ENCODE data around the gene ZNF287. TPM values are rescaled to one million over a fixed set of nuclear protein-coding genes. Genes with fewer than 3 reads are reported as not detected.

Gene ZNF287
- total and polyA plus RNA-seq, 2 of the 8 experiments (the other 6 are each of a cell fraction or from before 2014, with no cell fraction given): 1.7 to 5.6 TPM

DNA sequence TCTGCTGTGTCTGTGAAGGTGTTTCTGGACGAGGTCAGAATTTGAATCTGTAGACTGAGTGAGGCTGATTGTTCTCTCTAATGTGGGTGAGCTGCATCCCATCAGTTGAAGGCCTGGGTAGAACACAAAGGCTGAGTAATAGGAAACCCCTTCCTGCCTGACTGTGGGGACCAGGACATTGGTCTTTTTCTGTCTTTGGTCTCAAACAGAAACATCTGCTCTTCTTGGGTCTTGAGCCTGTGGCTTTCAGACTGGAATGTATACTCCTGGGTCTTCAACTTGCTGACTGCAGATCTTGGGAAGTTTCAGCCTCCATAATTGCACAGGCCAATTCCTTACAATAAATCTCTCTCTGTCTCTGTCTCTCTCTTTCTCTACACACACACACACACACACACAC, 57.4 kb downstream of the ZNF287 start:
- FAIRE-seq: no peak
- ChIA-PET CTCF (ENCODE audit: partially characterized antibody) (interaction anchor here (1.0 to 34.1 kb wide), 8 partner anchors 9 to 73 kb away, joined by 3 to 941 read pairs (median 5); no protein-coding TSS in a partner anchor), POLR2A (ENCODE audit: partially characterized antibody) (interaction anchor here (0.7 to 2.0 kb wide), 9 partner anchors 30 to 141 kb away, joined by 3 to 8 read pairs (median 3); partner anchors contain the start of gene UBB)
- Histone ChIP-seq H2AFZ (ENCODE audit: low read length) (peak overlapping the region; percentile 71; the same call in 1 of the 2 replicates), H2BK15ac (ENCODE audit: low read length) (no peak overlapping the region), H3K79me2 (ENCODE audit: control insufficient read depth in 1 of 2, insufficient read depth in 2 of 2, low read length in 2 of 2) (no peaks in the 10 kb centered on the region), H4K20me1 (replicated peaks in 1 of 2; ENCODE audit: control insufficient read depth in 1 of 2, insufficient read depth in 2 of 2, low read length in 2 of 2) (no peaks in the 10 kb centered on the region), H2BK120ac (replicated peaks; ENCODE audit: low read depth, low read length) (peak overlapping the region; percentile 34), H3K14ac (ENCODE audit: insufficient read length) (no peak overlapping the region), H3K9ac (replicated peaks in 1 of 4; ENCODE audit: extremely low read depth in 1 of 4, low read depth in 3 of 4, low read length in 3 of 4) (no peak overlapping the region), H3K18ac (ENCODE audit: extremely low read depth, low read length) (no peak overlapping the region), H3K4me2 (ENCODE audit: insufficient read depth in 1 of 2, low read depth in 2 of 2, low read length in 2 of 2) (peak overlapping the region in 1 of 2 experiments; percentile 4; a peak in 1 of 4 replicates), H3K36me3 (ENCODE audit: control insufficient read depth in 2 of 4, insufficient read depth in 4 of 4, low read length in 3 of 4) (no peaks in the 10 kb centered on the region), H4K8ac (ENCODE audit: extremely low read depth, insufficient read depth, low read length) (no peak overlapping the region), H2BK12ac (ENCODE audit: low read depth, low read length) (no peak overlapping the region; the same call in 1 of the 2 replicates), H4K5ac (ENCODE audit: insufficient read length, low read depth, low read length) (no peak overlapping the region), H3K27me3 (replicated peaks in 1 of 4; ENCODE audit: control insufficient read depth in 3 of 4, extremely low read depth in 1 of 4, insufficient read depth in 3 of 4, low read length in 3 of 4) (no peaks in the 10 kb centered on the region; a peak in 2 of 7 replicates), H2BK5ac (ENCODE audit: low read depth, low read length) (peak overlapping the region; percentile 8; the same call in 1 of the 2 replicates), H3K4me1 (replicated peaks in 1 of 4; ENCODE audit: control insufficient read depth in 3 of 4, insufficient read depth in 4 of 4, low read length in 3 of 4) (peaks cover 4 to 12% (median 9%) of the 10 kb centered on the region in 4 experiments), H3K4ac (replicated peaks; ENCODE audit: insufficient read length, low read depth, low read length) (no peak overlapping the region), H2AK5ac (ENCODE audit: low read depth, low read length) (no peak overlapping the region), H2BK20ac (ENCODE audit: low read length) (0 out of 2 replicates have a peak overlapping the region, but pooled peaks have one; percentile 0), H3K27ac (ENCODE audit: low read depth, low read length) (no peak overlapping the region), H3K56ac (replicated peaks; ENCODE audit: insufficient read length, low read depth, low read length) (no peak overlapping the region), H4K91ac (replicated peaks; ENCODE audit: insufficient read length, low read length) (peak overlapping the region; percentile 83), H3K79me1 (ENCODE audit: low read depth, low read length) (no peaks in the 10 kb centered on the region), H3K9me3 (ENCODE audit: insufficient read depth in 2 of 2, low read depth in 1 of 2, low read length in 1 of 2) (no peaks in the 10 kb centered on the region), H3K23ac (ENCODE audit: insufficient read length) (no peak overlapping the region), H3K23me2 (ENCODE audit: low read depth, low read length) (no peaks in the 10 kb centered on the region; the same call in 1 of the 2 replicates), H3K4me3 (ENCODE audit: extremely low read depth in 1 of 4, insufficient read depth in 2 of 4, low read depth in 3 of 4, low read length in 4 of 4) (no peak overlapping the region)
- 62% methylated on average over 1 of the region's 1 CpG; no CpG with 5 or more reads in 1 of the 2 experiments for WGBS, 2 experiments (ENCODE audit: extremely low coverage in 1 of 2, insufficient coverage in 1 of 2, insufficient read length in 1 of 2, insufficient replicate concordance in 2 of 2, low coverage in 1 of 2, low lambda C conversion rate in 2 of 2, missing lambda C conversion rate in 1 of 2)
- TF ChIP-seq JUN (IDR thresholded peaks at IDR 0.05; ENCODE audit: low read depth, low read length): no peak
- no peak for TF ChIP-seq RAD21 (IDR thresholded peaks at IDR 0.05 in 1 of 2, conservative IDR thresholded peaks at IDR 0.05 in 1 of 2; ENCODE audit: low read depth in 2 of 2, low read length in 2 of 2)
- no peak for DNase-seq (ENCODE audit: low read depth in 1 of 2, low spot score in 2 of 2)
